GM21717 (cell line): ENCODE results near the gene CADM4.
"Not testable (repeated sequence)": the region's sequence is repeated elsewhere in the genome, so short reads cannot be mapped to it uniquely, and the experiment has no call there.

ENCODE experiments used
- ATAC-seq: cut with Tn5 transposase; IDR thresholded peaks from one replicate; pipeline ENCODE4 v1.9.1; 2021; ENCODE audit warnings: mild to moderate bottlenecking, moderate library complexity; ENCODE audit not compliant: unreplicated experiment

The CADM4 gene

GRCh38 chr19:43664018-43664417, 24.4 kb upstream of the CADM4 start:
- ATAC-seq = no peak

GRCh38 chr19:43662487-43662886, 22.8 kb upstream of the CADM4 start:
- ATAC-seq = no peak

GRCh38 chr19:43660971-43661360, 21.3 kb upstream of the CADM4 start:
- no peak for ATAC-seq

DNA sequence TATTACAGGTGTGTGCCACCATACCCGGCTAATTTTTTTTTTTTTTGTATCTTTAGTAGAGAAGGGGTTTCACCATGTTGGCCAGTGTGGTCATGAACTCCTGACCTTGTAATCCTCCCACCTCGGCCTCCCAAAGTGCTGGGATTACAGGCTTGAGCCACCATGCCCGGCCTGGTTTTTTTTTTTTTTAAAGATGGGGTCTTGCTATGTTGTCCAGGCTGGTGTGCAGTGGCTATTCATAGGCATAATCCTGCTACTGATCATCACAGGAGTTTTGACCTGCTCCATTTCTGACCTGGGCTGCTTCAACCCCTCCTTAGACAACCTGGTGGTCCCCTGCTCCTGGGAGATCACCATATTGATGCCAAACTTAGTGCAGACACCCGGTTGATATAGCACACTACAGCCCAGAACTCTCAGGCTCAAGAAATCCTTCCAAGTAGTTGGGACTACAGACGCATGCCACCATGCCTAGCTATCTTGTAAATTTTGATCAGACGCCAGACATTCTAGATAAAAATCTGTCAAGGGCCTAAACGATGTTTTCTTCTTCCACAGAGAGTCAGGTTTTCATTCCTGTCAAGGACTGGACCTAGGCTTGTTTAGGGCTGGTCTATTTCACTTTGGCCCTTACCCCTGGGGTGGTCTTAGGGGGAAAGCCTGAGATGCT, 20.8 kb upstream of the CADM4 start:
- ATAC-seq = no peak

GRCh38 chr19:43658494-43658893, 18.8 kb upstream of the CADM4 start:
- no peak for ATAC-seq

- no peak for ATAC-seq
These were observed 18.4 kb upstream of the CADM4 start for GRCh38 chr19:43658001-43658400.

GRCh38 chr19:43656436-43656835, 16.8 kb upstream of the CADM4 start:
- no peak for ATAC-seq

GRCh38 chr19:43652546-43652874, 12.9 kb upstream of the CADM4 start:
- ATAC-seq = no peak

- ATAC-seq = no peak
These were observed 12.3 kb upstream of the CADM4 start for GRCh38 chr19:43651758-43652545.

DNA sequence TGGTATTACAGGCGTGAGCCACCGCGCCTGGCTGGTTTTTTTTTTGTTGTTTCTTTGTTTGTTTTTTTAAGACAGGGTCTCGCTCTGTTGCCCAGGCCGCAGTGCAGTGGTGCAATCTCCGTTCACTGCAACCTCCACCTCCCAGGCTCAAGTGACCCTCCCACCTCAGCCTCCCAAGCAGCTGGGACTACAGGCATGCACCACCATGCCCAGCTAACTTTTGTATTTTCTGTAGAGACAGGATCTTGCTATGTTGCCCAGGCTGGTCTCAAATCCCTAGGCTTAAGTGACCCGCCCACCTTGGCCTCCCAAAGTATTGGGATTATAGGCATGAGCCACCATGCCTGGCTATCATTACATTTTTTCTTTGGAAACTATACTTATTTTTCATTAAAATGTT, 10.6 kb upstream of the CADM4 start:
- not testable (repeated sequence) for ATAC-seq

GRCh38 chr19:43649514-43649913, 9.9 kb upstream of the CADM4 start:
- no peak for ATAC-seq

GRCh38 chr19:43648633-43649032, 9.0 kb upstream of the CADM4 start:
- ATAC-seq = no peak

DNA sequence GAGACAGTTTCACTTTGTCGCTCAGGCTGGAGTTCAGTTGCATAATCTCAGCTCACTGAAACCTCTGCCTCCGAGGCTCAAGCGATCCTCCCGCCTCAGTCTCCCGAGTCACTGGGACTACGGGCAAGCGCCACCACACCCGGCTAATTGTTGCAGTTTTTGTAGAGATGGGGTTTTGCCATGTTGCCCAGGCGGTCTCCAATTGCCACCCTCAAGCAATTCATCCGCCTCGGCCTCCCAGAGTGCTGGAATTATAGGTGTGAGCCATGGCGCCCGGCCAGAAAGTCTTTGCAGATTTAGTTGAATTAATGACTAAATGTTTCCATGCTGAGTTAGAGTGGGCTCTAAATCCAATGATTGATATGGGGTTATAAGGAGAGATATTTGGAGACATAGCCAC, 4.5 kb upstream of the CADM4 start:
- no peak for ATAC-seq

DNA sequence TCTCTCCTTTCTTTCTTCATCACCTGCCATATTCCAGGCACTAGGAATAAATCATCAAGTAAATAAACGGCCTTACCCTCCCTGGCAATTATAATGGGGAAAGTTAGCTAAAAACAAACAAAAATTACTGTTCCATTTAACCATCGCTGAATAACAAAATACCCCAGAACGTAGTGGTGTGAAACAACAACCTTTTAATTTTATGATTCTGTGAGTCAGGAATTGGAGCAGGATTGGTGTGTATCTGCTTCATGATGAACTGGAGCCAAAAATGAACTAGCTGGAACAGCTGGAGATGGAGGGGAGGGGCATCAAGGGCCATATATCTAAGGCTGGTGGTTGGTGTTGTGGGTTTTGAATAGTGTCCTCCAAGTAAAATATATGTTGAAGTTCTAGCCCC, 3.7 kb upstream of the CADM4 start:
- ATAC-seq = no peak

DNA sequence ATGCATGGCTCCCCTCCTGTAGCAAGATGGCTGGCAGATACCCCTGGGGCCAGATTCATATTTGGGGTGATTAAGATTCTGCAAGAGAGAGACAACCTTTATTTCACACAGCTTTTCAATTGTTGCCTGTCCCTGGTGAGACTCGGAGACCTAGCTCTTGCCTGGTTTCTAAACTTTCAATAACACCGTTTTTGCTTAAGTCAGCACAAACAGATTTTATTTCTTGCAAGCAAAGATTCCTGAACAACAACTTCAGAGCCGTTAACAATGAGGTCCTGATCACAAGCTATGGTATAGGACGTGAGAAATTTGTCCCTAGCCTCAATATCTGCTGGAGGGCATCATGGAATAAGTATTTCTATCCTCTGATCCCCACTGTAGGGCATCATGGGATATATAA, 2.9 kb upstream of the CADM4 start:
- ATAC-seq = no peak

DNA sequence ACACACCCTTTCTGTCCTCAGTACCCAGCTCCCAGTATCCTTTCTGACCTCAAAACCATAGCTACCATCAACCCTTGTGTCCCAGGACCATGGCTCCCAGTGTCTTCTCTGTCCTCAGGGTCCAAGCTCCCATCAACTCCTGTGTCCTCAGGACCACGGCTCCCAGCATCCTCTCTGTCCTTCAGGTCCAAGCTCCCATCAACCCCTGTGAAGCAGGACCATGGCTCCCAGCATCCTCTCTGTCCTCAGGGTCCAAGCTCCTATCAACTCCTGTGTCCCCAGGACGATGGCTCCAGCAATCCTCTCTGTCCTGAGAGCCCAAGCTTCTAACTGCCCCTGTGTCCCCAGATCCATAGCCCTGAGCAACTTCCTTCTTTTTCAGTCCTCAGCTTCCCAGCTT, 1.7 kb upstream of the CADM4 start:
- ATAC-seq = no peak

DNA sequence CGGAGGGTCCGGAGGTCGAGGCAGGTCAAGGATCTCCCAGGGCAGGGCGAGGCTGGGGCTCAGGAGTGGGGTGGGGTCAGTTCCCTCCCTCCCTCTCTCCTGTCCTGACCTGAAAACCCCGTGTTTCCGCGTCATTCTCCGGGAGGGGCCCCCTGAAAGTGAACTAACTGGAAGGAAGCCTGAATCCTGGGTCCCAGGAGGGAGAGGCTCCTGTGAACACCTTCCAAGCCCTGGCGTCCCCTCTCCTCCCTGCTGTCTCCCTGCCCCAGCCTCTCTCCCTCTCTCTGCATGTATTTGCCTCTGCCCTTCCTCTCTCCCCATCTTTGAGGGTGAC, 741 bp upstream of the CADM4 start:
- ATAC-seq = no peak

GRCh38 chr19:43638995-43639518, 593 bp downstream of the CADM4 start:
- ATAC-seq = no peak

DNA sequence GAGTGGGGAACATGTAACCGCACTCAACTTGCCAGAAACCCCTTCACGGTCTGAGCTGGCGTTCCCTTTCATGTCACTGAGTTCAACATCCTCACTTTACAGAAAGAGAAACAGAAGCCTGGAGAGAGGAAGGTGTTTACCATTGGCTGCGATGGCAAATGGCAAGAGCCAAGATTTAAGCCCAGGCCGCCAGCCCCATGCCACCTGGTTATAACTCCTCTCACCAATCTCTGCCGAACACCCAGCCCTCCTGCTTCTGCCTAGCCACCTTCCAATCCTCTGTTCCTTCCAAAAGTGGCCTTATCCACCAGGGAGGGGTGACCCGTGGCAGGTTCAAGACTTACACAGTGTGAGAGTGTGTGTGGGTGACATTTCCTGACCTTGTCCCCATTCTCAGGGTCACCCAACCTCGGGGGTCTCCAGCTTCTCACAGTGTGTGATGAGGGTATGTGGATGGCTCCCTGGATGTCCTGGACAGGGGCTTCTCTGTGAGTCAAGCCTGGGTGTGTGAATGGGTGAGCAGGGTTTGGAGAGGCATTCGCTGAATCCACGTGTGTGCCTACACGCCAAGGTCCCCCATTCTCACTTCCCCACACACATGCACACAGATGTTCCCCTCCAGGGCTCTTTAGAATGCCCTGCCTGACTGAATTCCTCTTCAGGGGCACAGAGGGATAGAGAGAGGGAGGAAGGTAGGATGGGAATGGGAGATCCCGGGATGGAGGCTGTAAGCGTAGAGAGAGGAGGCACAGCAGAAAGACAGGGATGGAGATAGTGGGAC, 1.2 kb downstream of the CADM4 start:
- ATAC-seq = no peak

GRCh38 chr19:43636121-43636683, 3.4 kb downstream of the CADM4 start:
- ATAC-seq = no peak

GRCh38 chr19:43635561-43635940, 4.1 kb downstream of the CADM4 start:
- ATAC-seq = not testable (repeated sequence)
